ENCODE results near the gene SATB1.

The SATB1 gene

DNA sequence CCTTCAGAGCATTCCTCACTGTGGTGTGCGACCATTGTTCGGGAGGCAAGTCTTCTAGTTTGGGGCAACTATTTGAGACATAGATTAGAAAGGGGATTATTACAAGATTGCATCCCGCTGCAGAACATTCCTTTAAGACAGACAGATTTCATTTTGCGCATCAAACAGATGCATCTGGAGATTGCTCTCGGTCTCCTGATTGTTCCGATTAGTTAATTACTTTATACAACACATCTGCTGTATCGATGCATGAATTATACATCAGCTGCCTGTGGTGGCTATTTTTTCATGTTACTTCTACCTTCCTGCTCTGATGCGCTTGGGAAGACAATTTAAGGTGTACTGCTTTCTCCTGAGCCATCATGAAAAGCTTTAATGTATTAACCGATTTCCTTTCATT lies 10.0 kb downstream of the SATB1 start:
- no peak for TF ChIP-seq CTCF (IDR thresholded peaks at IDR 0.05; ENCODE audit: borderline replicate concordance, insufficient read depth, low read depth, low read length)
- no peak overlapping the region for H3K4me3 ChIP-seq (ENCODE audit: low read depth, low read length)

- no peak for TF ChIP-seq CTCF (IDR thresholded peaks at IDR 0.05; ENCODE audit: borderline replicate concordance, insufficient read depth, low read depth, low read length)
- H3K4me3 ChIP-seq (ENCODE audit: low read depth, low read length), result no peak overlapping the region
These were observed 12.5 kb downstream of the SATB1 start for GRCh38 chr3:18412684-18413083.

DNA sequence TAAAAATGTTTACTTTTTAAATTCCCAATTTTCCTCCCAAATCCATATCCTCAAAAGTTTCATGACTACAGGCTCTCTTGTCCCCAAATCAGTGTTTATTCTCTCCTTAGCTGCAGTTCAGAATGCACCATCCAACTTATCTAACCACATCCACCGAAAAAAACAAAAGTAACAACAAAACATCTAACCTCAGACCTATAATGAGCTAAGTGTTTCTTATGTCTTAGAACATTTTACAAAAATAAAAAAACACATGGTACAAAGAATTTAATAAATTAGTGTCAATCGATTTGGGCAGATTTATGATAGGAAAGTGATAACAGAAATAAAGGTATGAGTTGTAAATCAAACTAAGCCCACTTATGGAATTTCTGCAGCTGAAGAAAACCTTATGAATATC lies 13.6 kb downstream of the SATB1 start:
- no peak overlapping the region for H3K4me3 ChIP-seq (ENCODE audit: low read depth, low read length)
- no peak for TF ChIP-seq CTCF (IDR thresholded peaks at IDR 0.05; ENCODE audit: borderline replicate concordance, insufficient read depth, low read depth, low read length)

DNA sequence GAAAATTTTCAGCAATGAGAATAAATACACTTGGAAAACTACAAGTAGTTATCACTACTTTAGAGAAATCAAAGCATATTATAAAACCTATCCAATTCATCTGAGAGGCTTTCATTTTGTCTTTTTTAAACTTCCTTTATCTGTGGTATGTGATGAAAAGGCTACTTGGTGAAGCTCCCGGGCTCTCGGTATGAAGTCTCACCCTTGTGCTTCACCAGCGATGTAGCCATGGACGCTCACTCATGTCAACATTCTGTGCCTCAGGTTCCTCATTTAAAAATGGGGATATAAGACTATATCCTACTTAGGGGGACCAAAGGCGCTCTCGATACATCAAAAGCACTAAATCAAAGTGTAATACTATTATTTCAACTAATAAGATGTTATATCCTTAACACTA lies 14.9 kb downstream of the SATB1 start:
- no peak overlapping the region for H3K4me3 ChIP-seq (ENCODE audit: low read depth, low read length)
- no peak for TF ChIP-seq CTCF (IDR thresholded peaks at IDR 0.05; ENCODE audit: borderline replicate concordance, insufficient read depth, low read depth, low read length)

DNA sequence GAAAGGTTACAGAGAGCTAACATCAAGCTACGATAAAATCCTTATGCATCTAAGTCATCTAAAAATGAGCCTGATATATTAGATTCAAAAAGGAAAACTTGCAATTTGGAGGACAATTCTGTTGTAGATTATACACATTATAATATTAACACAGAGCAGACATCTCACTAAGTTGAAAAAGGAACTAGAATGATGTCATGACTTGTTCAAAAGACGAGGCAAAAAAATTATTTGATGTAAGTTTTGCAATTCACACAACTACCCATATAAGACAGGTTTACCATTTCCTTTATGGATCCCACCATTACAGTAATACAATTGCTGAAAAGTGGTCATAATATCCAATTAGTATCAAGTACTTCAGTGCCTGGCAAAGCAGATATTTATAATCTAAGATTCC lies 15.9 kb downstream of the SATB1 start:
- TF ChIP-seq CTCF (IDR thresholded peaks at IDR 0.05; ENCODE audit: borderline replicate concordance, insufficient read depth, low read depth, low read length), result no peak
- H3K4me3 ChIP-seq (ENCODE audit: low read depth, low read length), result no peak overlapping the region

GRCh38 chr3:18405141-18405540 lies 20.0 kb downstream of the SATB1 start:
- no peak overlapping the region for H3K4me3 ChIP-seq (ENCODE audit: low read depth, low read length)
- TF ChIP-seq CTCF (IDR thresholded peaks at IDR 0.05; ENCODE audit: borderline replicate concordance, insufficient read depth, low read depth, low read length), result no peak

DNA sequence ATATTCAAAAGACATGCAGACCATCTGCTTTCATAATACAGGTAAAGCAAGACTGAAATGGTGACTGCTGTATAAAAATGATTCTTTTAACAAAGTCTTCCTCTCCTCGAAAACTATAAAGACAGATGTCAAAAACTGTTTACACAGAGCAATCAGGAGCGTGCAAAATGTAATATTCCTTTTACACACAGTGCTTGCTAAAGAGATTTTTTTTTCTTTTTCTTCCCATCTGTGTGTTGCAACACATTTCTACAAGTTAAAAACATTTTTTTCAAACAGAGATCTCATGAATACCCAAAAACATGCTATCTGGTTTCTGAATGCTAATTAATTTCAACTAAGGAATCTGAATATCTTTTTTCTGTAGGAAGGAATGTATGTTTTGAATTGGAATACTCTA lies 22.1 kb downstream of the SATB1 start:
- no peak for TF ChIP-seq CTCF (IDR thresholded peaks at IDR 0.05; ENCODE audit: borderline replicate concordance, insufficient read depth, low read depth, low read length)
- H3K4me3 ChIP-seq (ENCODE audit: low read depth, low read length), result no peak overlapping the region
